Cardiac fibroblast (primary cell): Measurements from ENCODE around the gene MCF2L2.

Experiments used
- DNase-seq, 2 donors: peaks; one replicate each; pipeline versions ENCODE4 v3.0.0 to v3.0.0-alpha.2; 2010; ENCODE audit warnings: low read depth in 2 of 2
- H3K4me3 ChIP-seq, 2 donors: replicated peaks in 1 of 2; 1 replicate in 1 of 2; 2 replicates in 1 of 2; pipeline ENCODE4 v1.5.1; 2011; ENCODE audit warnings: low read depth in 2 of 2, low read length in 2 of 2, mild to moderate bottlenecking in 2 of 2, moderate library complexity in 1 of 2
- TF ChIP-seq, protein P1 (sequence below): IDR thresholded peaks from one replicate; pipeline ENCODE4 v1.5.1; 2011; ENCODE audit warnings: low read depth, mild to moderate bottlenecking, low read length, inconsistent platforms

MCF2L2 gene

DNA sequence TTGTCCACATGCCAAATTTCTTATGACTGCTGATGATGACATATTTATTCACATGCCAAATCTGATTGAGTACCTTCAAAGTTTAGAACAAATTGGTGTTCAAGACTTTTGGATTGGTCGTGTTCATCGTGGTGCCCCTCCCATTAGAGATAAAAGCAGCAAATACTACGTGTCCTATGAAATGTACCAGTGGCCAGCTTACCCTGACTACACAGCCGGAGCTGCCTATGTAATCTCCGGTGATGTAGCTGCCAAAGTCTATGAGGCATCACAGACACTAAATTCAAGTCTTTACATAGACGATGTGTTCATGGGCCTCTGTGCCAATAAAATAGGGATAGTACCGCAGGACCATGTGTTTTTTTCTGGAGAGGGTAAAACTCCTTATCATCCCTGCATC lies 158.1 kb downstream of the MCF2L2 start:
- H3K4me3 ChIP-seq = no peak overlapping the region
- TF ChIP-seq, protein P1, sequence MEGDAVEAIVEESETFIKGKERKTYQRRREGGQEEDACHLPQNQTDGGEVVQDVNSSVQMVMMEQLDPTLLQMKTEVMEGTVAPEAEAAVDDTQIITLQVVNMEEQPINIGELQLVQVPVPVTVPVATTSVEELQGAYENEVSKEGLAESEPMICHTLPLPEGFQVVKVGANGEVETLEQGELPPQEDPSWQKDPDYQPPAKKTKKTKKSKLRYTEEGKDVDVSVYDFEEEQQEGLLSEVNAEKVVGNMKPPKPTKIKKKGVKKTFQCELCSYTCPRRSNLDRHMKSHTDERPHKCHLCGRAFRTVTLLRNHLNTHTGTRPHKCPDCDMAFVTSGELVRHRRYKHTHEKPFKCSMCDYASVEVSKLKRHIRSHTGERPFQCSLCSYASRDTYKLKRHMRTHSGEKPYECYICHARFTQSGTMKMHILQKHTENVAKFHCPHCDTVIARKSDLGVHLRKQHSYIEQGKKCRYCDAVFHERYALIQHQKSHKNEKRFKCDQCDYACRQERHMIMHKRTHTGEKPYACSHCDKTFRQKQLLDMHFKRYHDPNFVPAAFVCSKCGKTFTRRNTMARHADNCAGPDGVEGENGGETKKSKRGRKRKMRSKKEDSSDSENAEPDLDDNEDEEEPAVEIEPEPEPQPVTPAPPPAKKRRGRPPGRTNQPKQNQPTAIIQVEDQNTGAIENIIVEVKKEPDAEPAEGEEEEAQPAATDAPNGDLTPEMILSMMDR = no peak
- no peak for DNase-seq

DNA sequence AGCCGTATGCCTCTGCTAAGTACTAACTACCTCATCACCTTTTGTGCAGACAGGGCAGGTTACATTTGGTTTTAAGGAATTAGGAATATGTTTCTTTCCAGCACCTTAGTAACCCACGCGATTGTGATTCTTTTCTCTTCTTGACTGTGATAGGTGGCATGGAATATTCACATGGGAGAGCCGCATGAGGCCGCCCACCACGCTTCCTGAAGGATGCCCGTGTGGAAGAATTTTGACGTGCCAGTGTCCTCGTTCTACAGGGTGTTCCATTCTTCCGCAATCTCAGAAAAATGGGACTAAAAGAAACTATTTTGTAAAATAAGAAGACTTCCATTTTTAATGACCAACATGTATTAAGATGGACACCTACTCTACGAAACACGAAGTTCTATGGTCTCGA lies 159.1 kb downstream of the MCF2L2 start:
- TF ChIP-seq, protein P1 = no peak
- no peak for DNase-seq
- H3K4me3 ChIP-seq = no peak overlapping the region

- TF ChIP-seq, protein P1 = no peak
- no peak overlapping the region for H3K4me3 ChIP-seq
- DNase-seq = no peak
Measured at GRCh38 chr3:183268366-183268765, 160.1 kb downstream of the MCF2L2 start.

- no peak for DNase-seq
- no peak overlapping the region for H3K4me3 ChIP-seq
Measured at GRCh38 chr3:183267140-183267539, 161.3 kb downstream of the MCF2L2 start.

DNA sequence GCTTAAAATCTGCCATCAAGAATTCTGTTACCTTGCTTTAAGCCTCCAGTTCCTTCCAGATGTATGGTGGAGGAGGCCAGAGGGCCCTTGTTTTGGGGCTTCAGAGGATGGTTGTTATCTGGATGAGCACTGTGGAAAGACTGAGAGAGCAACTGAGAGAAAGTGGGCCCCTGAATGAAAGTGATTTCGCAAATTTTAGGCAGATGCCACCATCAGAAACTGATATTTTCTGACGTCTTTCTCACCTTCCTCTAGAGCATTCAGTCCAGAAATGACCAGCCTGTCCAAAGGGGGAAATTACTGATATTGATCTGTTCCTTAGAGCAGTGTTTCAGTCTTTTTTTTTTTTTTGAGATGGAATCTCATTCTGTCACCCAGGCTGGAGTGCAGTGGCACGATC lies 162.0 kb downstream of the MCF2L2 start:
- no peak overlapping the region for H3K4me3 ChIP-seq
- DNase-seq = no peak
- TF ChIP-seq, protein P1 = no peak

More at GRCh38 chr3:183267140-183267539, 161.3 kb downstream of the MCF2L2 start:
- TF ChIP-seq, protein P1 = no peak

DNA sequence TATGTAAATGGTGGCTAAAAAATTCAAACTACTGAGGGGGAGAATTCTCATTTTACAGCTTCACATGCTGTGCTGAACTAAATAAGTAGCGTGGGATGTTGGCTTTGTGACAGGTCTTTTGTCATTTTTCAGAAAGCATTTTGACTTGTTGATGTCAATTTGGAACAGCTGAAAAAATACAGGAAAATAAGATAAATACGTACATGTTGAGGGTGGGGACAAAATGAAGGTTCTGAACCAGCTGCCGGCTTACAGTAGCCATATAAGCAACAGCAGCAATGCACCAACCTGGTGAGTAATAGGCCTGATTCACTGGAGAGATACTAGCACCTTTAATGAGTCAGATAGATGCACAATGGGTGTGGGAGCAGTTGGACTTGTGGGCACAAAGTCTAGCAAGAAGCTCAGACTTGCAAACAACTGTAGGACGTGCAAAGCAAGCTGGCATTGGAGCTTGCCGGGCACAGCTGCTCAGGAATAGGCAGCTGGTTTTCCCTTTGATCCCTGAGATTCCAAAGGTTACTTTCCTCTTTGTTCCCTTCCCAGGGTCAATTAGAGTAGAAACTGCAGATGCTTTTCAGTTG lies 162.5 kb downstream of the MCF2L2 start:
- TF ChIP-seq, protein P1 = no peak
- DNase-seq = peak; percentile 70 to 96

DNA sequence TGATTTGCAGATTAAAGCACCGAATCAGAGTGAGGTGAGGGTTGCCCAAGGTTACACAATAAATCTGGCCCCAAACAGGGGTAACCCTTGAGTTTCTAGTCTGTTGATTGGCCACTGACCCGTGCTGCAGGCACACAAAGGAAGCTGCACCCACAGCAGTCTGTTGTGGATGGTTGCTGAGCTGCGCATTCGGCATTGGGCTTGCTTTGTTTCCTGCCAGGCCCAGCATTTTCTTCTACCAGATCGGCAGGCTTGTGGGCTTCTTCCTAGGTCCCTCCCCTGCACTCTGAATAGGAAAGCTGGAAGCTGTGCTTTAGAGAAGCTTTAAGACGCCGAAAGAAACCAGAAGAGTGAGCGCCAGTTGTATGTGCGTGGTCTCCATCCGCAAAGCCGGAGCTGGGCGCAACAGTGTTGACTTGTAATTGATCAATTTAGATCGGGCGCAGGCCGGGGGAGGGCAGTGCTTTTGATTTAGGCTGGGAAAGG lies 163.2 kb downstream of the MCF2L2 start:
- peak overlapping the region; percentile 11 to 13 for H3K4me3 ChIP-seq
- TF ChIP-seq, protein P1 = no peak
- peak; percentile 67 to 83 for DNase-seq

More for the DNA sequence above, 162.5 kb downstream of the MCF2L2 start:
- H3K4me3 ChIP-seq = no peak overlapping the region
